ENCODE results near the gene PNPLA1.

DNA sequence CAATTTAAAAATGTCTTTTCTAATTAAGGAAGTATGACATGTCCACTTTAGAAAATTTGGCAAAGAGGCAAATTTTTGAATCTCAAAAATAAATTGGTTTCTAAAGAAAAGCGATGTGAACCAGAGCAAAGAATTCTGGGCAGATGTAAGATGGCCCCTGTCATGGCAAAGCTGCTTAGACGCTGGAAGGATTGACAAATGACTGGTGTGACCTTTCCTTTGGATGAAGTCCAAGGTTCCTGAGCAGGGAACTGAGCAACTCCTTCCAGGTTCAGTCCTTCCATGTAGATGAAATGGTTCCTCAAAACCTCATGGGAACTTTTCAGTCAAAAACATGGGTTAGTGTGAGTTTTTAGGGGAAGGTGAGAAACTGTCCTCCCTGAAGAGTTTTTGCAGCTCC lies 48.2 kb upstream of the PNPLA1 start:
- TF ChIP-seq, protein P1, sequence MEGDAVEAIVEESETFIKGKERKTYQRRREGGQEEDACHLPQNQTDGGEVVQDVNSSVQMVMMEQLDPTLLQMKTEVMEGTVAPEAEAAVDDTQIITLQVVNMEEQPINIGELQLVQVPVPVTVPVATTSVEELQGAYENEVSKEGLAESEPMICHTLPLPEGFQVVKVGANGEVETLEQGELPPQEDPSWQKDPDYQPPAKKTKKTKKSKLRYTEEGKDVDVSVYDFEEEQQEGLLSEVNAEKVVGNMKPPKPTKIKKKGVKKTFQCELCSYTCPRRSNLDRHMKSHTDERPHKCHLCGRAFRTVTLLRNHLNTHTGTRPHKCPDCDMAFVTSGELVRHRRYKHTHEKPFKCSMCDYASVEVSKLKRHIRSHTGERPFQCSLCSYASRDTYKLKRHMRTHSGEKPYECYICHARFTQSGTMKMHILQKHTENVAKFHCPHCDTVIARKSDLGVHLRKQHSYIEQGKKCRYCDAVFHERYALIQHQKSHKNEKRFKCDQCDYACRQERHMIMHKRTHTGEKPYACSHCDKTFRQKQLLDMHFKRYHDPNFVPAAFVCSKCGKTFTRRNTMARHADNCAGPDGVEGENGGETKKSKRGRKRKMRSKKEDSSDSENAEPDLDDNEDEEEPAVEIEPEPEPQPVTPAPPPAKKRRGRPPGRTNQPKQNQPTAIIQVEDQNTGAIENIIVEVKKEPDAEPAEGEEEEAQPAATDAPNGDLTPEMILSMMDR (IDR thresholded peaks at IDR 0.05; ENCODE audit: insufficient read depth, low read length, poor library complexity, severe bottlenecking): no peak
- no peak for TF ChIP-seq EZH2phosphoT487 (conservative IDR thresholded peaks at IDR 0.05; ENCODE audit: low read length)
